ENCODE data around the gene CD3D.

GRCh38 chr11:118375978-118376377 lies 33.5 kb upstream of the CD3D start:
- TF ChIP-seq POLR2A (IDR thresholded peaks at IDR 0.05; ENCODE audit: low read depth, low read length), result no peak
- TF ChIP-seq POLR2AphosphoS5 (IDR thresholded peaks at IDR 0.05; ENCODE audit: low read depth, low read length), result no peak
- TF ChIP-seq TAF1 (IDR thresholded peaks at IDR 0.05; ENCODE audit: borderline replicate concordance, low read depth, low read length), result no peak
